Lower leg skin (tissue), 4 donors: ENCODE data around the gene MGMT. TPM values are rescaled to one million over a fixed set of nuclear protein-coding genes. Genes with fewer than 3 reads are reported as not detected.

Experiments used
- DNase-seq, 2 donors: peaks; one replicate each; pipeline ENCODE4 v3.0.0-alpha.2; 2019; ENCODE audit warnings: low spot score in 2 of 2
- H3K4me3 ChIP-seq: fragments of 200-600 bp; sonication (generic); 2 replicates; pipeline ENCODE4 v1.5.1; 2017; ENCODE audit warnings: mild to moderate bottlenecking, low read depth; ENCODE audit not compliant: poor library complexity, severe bottlenecking
- POLR2A ChIP-seq, 2 donors: fragments of 450-650 bp; IDR thresholded peaks; one replicate each; pipeline ENCODE4 v1.6.1; 2016 to 2017; ENCODE audit warnings: antibody characterized with exemption in 2 of 2, mild to moderate bottlenecking in 1 of 2, moderate library complexity in 1 of 2
- WGBS, 2 donors: methylation state at CpG; one replicate each; pipeline ENCODE4 v1.1.5; 2018; 5-methylcytosine and 5-hydroxymethylcytosine counted together
- intact Hi-C: fragments of 100-400 bp; cut with DNase I; formaldehyde crosslinking; loops from one replicate; pipeline ENCODE4 v1.15.0; 2023; ENCODE audit warnings: low total_unique reads
- total RNA-seq, 4 donors: library from RNA; depleted of rRNA; stranded (reverse); fragments of >200 nt; gene quantifications; one replicate each; pipeline ENCODE4 v1.1.0, GENCODE V29; 2016
- TF ChIP-seq, protein P1 (sequence below), 3 donors: fragments of 450-650 bp; IDR thresholded peaks; one replicate each; pipeline ENCODE4 v1.5.1; 2016; ENCODE audit warnings: antibody characterized with exemption in 3 of 3, mild to moderate bottlenecking in 3 of 3, moderate library complexity in 2 of 3

Gene MGMT
- total RNA-seq, 4 donors from 2014 or later = 13.1 to 38.7 (median 29.2) TPM

DNA sequence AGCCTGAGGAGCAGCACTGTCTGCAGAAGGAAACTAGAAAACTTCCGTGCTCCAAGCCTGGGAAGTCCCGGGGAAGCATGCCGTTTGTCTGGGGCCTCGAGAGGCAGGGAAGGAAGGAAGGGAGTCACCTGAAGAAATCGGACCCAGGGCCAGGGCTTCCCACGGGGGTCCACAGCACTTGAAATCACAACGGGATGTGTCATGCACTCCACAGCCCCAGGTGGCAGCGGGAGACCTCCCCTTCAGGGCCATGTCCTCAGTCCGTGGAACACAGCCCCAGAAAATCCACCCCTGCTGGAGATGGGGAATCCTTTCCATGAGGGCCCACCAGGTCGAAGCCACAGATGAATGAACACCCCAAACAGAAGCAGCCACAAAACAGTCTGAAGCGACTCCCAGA, 239.5 kb downstream of the MGMT start:
- H3K4me3 ChIP-seq = no peak overlapping the region
- intact Hi-C loops = no loop called here
- WGBS, 2 donors = 90 to 95% methylated on average over 11 of the region's 11 CpGs
- peak in 1 of 2 donors; percentile 78 for DNase-seq
- TF ChIP-seq POLR2A (IDR thresholded peaks at IDR 0.05) = no peak

DNA sequence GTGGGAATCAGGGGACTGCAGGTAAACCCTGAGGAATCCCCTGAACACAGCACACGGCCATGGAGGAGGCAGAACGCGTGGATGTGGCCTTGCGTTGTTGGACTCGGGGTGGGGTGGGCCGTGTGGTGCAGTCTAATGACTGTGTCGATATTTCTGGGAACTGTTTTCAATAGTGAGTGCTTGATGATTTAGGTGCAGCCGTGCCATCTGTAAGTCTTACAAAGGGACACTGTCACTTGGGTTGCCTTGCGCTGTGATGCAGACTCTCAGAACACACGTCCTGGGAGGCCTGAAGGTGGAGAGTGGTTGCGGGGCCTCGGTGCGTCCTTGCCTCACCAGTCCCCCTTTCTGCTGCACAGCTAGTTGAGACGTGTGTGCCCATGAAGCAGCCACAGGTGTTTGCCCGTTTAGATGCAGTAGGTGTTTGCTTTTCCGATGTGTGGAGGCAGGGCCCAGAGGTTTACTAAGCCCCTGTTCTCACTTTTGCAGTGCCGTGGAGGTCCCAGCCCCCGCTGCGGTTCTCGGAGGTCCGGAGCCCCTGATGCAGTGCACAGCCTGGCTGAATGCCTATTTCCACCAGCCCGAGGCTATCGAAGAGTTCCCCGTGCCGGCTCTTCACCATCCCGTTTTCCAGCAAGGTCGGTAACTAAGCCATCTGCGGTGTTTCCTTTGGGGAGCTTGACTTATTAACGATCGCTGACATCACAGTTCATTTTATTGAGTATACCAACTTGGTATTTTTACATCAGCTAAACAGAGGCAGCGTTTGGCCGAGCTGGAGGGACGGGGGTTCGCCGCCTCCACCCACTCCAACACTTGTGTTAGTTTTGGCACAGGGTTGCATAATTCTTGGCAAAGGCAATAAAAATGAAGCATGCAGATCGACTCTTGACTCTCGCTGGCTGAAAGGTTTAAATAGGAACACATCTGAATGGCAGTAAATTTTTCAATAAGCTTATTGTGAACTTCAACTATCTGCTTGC, 240.7 kb downstream of the MGMT start:
- no peak overlapping the region for H3K4me3 ChIP-seq
- peak in 1 of 2 donors; percentile 81 for DNase-seq

DNA sequence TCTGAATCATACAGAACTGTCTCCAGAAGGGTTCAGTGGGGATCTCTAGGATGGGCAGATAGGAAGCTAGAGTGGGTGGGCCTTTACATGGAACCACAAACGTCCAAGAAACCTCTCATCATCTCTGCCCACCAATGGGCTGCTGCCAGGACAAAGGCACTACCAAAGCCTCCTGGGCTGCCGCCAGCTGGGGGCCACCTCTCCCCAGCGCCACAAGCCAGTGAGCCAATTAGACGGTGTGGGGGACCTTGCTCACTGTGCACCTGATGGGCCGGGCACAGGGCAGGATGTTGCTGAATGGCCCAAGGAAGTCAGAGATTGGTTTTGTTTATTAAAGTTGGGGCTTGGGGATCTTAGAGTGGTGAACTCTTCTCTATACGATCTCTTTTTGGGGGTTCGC, 242.1 kb downstream of the MGMT start:
- no peak for TF ChIP-seq POLR2A (IDR thresholded peaks at IDR 0.05)
- TF ChIP-seq, protein P1, sequence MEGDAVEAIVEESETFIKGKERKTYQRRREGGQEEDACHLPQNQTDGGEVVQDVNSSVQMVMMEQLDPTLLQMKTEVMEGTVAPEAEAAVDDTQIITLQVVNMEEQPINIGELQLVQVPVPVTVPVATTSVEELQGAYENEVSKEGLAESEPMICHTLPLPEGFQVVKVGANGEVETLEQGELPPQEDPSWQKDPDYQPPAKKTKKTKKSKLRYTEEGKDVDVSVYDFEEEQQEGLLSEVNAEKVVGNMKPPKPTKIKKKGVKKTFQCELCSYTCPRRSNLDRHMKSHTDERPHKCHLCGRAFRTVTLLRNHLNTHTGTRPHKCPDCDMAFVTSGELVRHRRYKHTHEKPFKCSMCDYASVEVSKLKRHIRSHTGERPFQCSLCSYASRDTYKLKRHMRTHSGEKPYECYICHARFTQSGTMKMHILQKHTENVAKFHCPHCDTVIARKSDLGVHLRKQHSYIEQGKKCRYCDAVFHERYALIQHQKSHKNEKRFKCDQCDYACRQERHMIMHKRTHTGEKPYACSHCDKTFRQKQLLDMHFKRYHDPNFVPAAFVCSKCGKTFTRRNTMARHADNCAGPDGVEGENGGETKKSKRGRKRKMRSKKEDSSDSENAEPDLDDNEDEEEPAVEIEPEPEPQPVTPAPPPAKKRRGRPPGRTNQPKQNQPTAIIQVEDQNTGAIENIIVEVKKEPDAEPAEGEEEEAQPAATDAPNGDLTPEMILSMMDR (IDR thresholded peaks at IDR 0.05) = no peak
- intact Hi-C loops = no loop called here
- 93 to 94% methylated on average over 7 of the region's 7 CpGs for WGBS, 2 donors
- DNase-seq = no peak
- no peak overlapping the region for H3K4me3 ChIP-seq

More for the DNA sequence above, 240.7 kb downstream of the MGMT start:
- TF ChIP-seq, protein P1 (IDR thresholded peaks at IDR 0.05) = no peak
- no peak for TF ChIP-seq POLR2A (IDR thresholded peaks at IDR 0.05)
- WGBS, 2 donors = 72% methylated on average over 35 to 37 of the region's 37 CpGs
- intact Hi-C loops = no loop called here

DNA sequence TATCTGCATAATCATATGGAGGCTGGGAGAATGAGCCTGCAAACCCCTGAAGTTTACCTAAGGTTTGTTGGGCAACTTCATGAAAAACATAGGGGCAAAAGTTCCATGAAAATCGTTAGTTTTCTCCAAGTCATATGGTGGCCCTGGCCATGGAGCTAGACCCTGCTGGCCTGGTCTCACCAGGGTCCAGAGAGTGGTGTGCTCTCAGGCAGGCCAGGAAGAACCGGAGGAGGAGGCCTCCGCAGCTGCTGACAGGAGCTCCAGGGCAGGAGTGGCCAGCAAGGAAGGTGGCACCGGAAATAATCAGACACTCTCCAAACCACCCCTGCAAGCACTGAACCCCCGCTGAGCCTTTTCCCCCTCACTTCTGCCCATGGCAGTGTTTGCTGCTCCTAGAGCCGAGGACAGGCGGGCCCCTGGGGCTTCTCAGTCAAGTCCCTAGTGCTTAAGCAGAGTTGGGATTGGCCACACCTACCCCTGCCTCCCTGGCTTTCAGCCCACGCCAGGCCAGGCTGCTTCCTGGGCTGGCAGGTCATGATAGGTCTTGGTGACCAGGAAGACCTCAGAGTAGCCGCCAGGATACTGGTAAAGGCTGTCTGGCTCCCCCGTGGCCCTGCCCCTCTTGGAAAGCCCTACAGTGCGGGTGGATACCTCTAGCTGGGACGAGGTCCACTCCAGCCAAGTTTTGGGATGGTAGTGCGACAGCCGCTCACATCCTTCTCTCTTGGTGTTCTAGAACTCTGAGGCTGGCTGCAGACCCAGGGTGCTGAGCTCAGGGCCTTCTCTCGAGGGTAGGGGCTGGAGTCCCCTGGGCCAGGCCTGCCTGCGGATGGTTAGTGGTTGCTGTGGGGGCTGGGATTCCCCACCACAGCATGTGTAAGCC, 242.8 kb downstream of the MGMT start:
- WGBS, 2 donors = 94 to 97% methylated on average over 7 to 16 of the region's 16 CpGs
- intact Hi-C loops = no loop called here
- TF ChIP-seq, protein P1 (IDR thresholded peaks at IDR 0.05) = no peak
- TF ChIP-seq POLR2A (IDR thresholded peaks at IDR 0.05) = no peak
- DNase-seq = peak in 1 of 2 donors; percentile 76
- no peak overlapping the region for H3K4me3 ChIP-seq

DNA sequence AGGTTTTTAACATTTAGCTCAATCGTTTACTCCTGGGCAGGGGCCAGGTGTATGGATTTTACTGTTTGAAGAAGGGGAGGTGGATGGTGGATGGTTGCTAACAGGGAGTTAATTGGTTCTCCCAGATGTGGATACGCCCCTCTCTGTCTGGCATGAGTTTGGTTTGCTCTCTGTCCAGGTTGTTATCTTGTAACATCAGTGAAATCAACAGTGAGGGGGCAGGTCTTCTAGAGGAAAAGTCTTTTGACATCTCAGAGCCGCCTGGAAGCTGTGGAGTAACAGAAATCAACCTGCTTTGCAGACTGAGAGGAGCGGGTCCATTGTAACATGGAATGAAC, 243.4 kb downstream of the MGMT start:
- intact Hi-C loops = no loop called here
- no peak for DNase-seq
- 77 to 85% methylated on average over 4 of the region's 4 CpGs for WGBS, 2 donors
- TF ChIP-seq, protein P1 (IDR thresholded peaks at IDR 0.05) = no peak
- TF ChIP-seq POLR2A (IDR thresholded peaks at IDR 0.05) = no peak
- no peak overlapping the region for H3K4me3 ChIP-seq

DNA sequence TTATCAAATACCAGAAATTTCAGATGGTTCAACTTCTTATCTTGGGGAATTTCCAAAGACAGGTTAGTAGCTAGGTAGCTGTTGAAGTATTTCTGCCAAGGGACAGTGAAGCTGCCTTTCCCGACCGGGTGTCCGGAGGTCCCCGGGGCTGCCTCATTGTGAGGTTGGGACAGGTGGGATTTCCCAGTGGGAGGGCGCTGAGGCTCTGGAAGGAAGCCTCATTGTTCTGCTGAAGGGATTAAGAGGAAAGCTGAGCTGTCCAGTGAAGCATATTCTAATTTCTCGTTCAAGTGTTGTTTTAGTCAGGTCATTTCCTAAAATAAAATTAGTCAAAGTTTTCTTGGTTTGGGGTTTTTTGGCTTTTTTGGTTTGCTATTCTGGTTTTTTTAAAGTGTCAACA, 244.2 kb downstream of the MGMT start:
- intact Hi-C loops = no loop called here
- 75 to 82% methylated on average over 6 of the region's 6 CpGs for WGBS, 2 donors
- no peak overlapping the region for H3K4me3 ChIP-seq
- peak in 1 of 2 donors; percentile 84 for DNase-seq
- TF ChIP-seq POLR2A (IDR thresholded peaks at IDR 0.05) = no peak
- TF ChIP-seq, protein P1 (IDR thresholded peaks at IDR 0.05) = no peak
